HG03571 (cell line): Measurements from ENCODE around the gene CEMP1.
"Not testable (repeated sequence)": the region's sequence is repeated elsewhere in the genome, so short reads cannot be mapped to it uniquely, and the experiment has no call there.

Source experiments
- ATAC-seq: cut with Tn5 transposase; IDR thresholded peaks from one replicate; pipeline ENCODE4 v1.9.1; 2021; ENCODE audit not compliant: unreplicated experiment

CEMP1 gene, protein sequence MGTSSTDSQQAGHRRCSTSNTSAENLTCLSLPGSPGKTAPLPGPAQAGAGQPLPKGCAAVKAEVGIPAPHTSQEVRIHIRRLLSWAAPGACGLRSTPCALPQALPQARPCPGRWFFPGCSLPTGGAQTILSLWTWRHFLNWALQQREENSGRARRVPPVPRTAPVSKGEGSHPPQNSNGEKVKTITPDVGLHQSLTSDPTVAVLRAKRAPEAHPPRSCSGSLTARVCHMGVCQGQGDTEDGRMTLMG

GRCh38 chr16:2531371-2531695 is at the start of gene CEMP1:
TSS of gene CEMP1 (minus strand) at chr16:2531408. CDS start at chr16:2531073, 335 bp downstream.
- no peak for ATAC-seq

DNA sequence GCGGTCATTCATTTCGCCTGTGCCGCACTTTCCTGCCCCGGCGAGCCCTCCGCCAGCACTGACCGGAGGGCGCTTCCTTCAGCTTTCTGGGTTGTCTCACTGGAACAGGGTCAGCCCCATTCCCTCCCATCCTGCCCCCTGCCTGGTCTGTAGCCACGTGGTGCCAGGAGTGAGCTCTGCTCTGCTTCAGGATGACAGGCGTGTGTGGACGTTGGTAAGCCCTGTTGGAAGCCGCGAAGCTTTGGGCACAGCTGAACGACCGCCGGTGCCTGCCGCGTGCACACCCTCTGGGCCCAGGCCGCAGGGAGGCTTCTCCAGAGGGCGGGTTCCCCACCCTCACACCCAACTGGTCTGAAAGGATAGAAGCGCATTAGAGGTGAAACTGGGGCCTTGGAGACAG is 49.6 kb upstream of the CEMP1 start:
- not testable (repeated sequence) for ATAC-seq

GRCh38 chr16:2580143-2580542 is 48.9 kb upstream of the CEMP1 start:
- not testable (repeated sequence) for ATAC-seq

DNA sequence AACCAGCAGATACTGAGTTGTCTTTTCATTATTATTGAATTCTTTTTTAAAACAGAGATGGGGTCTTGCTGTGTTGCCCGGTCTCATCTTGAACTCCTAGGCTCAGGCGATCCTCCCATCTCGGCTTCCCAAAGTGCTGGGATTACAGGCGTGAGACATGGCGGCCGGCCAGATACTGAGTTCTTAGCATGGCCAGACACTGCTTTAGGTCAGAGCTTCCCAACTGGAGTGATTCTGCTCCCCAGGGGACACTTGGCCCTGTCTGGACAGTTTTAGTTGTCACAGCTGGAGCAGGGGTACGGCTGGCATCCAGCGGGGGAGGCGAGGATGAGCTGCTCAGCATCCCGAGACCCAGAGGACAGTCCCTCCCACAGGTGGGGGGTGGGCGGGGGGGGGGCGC is 47.7 kb upstream of the CEMP1 start:
- not testable (repeated sequence) for ATAC-seq

GRCh38 chr16:2577044-2577443 is 45.8 kb upstream of the CEMP1 start:
- ATAC-seq = not testable (repeated sequence)

- not testable (repeated sequence) for ATAC-seq
Measured at GRCh38 chr16:2575839-2576238, 44.6 kb upstream of the CEMP1 start.

DNA sequence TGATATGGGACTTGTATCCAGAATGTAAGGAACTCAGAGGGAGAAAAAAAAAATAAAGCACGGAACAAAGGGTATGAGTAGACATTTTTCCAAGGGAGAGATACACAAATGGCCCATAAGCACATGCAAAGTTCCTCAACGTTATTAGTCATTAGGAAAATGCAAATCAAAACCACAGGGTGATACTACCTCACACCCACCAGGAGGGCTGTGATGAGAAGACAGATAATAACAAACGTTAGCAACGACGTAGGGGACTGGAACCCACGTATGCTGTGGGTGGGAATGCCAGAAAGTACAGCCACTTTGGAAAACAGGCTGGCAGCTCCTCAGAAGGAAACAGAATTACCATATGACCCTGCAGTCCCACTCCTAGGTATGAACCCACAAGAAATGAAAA is 41.5 kb upstream of the CEMP1 start:
- ATAC-seq = not testable (repeated sequence)

- not testable (repeated sequence) for ATAC-seq
Measured at GRCh38 chr16:2568573-2568972, 37.4 kb upstream of the CEMP1 start.

- not testable (repeated sequence) for ATAC-seq
Measured at GRCh38 chr16:2567506-2567905, 36.3 kb upstream of the CEMP1 start.

DNA sequence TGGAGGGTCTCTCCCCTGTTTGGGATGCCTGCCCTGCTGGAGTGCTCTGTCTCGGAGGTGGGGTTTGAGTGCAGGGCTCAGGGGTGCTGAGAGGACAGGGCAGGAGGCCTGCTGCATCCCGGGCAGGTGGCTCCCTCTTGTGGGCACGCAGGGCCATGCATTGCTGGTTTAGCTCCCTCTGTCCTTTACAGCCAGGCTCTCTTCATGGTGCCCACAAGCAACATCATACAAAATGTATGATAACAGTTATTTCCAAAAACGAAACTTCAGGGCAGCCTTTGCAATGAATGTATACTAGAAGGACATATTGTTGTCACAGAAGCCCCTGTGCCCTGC is 29.6 kb upstream of the CEMP1 start:
- ATAC-seq = peak; percentile 44

GRCh38 chr16:2560131-2560797 is 29.1 kb upstream of the CEMP1 start:
- peak; percentile 50 for ATAC-seq

DNA sequence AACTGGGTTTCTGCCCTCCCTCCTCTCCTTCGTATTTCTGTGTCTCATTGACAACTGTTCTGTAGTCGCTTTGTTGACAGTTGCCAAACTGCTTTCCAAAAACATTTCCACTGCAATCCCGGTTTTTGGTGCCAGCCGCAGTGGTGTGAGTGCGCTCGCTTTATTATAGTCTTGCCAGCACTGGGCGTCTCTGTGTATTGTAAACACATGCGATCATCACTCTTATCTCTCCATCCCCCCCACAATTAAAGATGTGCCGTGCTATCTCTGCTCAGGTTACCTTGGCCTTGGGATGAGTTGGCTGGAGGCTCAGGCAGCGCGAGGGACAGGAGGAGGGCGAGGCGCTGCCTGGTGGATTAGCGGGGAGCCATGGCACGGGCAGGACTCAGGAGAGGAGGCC is 25.9 kb upstream of the CEMP1 start:
- not testable (repeated sequence) for ATAC-seq

DNA sequence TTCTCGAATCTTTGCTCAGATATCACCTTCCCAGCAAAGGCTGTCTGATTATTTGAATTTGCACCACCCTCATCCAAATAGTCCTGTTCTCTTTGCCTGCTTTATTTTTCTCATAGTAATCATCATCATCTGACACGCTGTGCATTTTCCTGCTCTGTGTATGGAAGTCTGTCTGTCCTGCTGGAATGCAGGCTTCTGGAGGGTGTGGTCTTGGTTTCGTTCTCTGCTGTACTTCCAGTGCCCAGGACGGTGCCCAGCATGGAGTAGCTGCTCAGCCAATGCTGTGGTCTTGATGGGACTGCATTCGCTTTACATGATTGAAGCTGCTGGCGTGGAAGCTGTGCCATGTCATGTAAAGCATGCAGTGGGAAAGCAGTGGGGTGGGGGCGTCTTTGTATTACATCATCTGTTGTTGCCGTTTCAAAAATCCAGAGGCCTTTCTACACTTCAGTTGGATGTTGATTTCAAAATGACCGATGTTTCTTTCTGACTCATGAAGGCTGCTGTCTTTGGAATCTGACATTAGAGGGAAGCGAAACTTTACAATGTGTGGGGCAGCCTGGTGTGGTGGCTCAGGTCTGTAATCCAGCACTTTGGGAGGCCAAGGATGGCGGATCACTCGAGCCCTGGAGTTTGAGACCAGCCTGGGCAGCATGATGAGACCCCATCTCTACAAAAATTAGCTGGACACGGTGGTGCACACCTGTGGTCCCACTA is 23.7 kb upstream of the CEMP1 start:
- ATAC-seq = not testable (repeated sequence)

- not testable (repeated sequence) for ATAC-seq
Measured at GRCh38 chr16:2551420-2551889, 20.2 kb upstream of the CEMP1 start.

DNA sequence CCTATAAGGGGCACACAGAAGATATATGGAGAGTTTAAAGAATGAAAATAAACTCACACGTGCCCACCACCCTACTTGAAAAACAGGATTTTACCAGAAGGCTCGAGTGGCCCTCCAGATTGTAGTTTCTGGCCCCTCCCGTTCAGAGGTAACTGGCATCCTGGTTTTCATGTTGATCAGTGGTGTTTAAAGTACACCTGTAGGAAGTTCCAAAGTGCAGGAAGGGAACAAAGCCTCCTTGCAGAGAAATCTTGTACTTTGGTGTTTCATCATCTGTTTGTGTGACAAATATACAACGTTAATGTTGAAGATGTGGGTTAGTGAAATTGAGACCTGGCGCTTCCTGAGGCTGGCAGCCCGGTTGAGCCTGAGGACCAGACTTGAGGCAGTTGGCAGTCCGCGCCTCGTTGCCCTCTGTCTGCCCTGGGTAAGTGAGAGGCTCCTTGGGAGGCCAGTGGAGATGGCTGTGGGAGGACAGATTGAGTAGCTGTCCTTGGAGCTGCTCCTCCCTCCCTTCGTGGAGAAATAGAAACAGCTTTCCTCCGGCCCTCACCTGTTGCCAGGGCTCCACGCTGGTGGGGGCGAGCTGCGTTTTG is 19.2 kb upstream of the CEMP1 start:
- ATAC-seq = not testable (repeated sequence)

DNA sequence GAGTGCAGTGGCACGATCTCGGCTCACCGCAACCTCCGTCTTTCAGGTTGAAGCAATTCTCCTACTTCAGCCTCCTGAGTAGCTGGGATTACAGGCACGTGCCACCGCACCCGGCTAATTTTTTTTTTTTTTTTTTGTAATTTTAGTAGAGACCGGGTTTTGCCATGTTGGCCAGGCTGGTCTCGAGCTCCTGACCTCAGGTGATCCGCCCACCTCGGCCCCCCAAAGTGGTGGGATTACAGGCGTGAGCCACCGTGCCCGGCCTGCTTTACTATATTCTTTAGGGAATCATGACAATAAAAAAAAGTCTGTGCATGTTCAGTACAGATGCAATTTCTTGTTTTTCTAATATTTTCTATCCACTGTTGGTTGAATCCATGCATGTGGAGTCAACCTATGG is 12.6 kb upstream of the CEMP1 start:
- not testable (repeated sequence) for ATAC-seq

DNA sequence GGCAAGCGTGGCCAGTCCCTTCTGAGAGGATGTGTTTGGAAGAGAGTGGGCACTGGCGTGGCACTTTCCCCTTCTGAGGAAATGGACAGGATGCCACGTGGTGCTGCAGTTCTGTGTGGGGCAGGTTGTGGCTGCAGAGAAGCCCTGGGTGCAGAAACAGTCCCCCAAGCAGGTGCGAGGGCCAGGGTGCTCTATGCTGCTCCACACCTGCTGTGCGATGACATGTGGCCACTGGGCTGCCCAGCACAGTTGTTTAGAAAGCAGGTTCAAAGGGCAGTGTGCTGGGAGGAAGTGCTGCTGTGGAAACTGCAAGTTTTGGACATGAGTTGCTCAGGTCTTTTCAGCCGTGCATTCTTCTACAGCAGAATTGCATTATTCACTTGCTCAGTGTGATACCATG is 10.2 kb upstream of the CEMP1 start:
- ATAC-seq = not testable (repeated sequence)

DNA sequence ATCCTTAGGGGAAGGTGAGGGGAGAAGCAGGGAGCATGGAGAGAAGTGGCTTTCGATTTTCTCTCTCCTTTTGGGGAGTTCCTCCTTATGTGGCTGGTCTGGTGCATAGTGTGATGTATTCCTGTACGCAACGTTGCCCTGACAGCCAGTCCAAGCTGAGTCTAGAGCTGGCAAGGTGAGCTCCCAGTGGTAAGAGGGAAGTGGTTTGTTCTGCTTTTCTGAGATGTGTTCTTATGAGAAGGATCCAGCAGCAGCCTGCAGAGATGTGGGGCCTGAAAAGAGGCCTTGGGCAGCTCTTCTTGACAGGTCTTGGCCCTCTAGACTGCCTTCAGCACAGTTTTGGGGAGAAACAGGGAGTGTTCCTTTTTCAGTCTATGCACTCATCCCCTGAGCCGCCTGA is 9.7 kb upstream of the CEMP1 start:
- ATAC-seq = not testable (repeated sequence)

- ATAC-seq = not testable (repeated sequence)
Measured at GRCh38 chr16:2539845-2540458, 8.7 kb upstream of the CEMP1 start.

GRCh38 chr16:2539192-2539844 is 8.1 kb upstream of the CEMP1 start:
- ATAC-seq = not testable (repeated sequence)
